Mammary epithelial cell (primary cell): ENCODE measurements around the gene FAM151A.

Source experiments
- CTCF ChIP-seq, 2 donors: IDR thresholded peaks in 1 of 2; conservative IDR thresholded peaks in 1 of 2; 2 replicates each; pipeline ENCODE4 v1.5.1; 2011 to 2012; ENCODE audit warnings: inconsistent platforms in 2 of 2, low read length in 2 of 2, mild to moderate bottlenecking in 2 of 2, control low read depth in 1 of 2, low read depth in 1 of 2; ENCODE audit not compliant: insufficient read depth in 1 of 2; ENCODE audit errors: extremely low read depth in 1 of 2
- EZH2 ChIP-seq: IDR thresholded peaks from 2 replicates; pipeline ENCODE4 v1.6.1; 2012; ENCODE audit warnings: low read length, inconsistent platforms, borderline replicate concordance

GRCh38 chr1:54581621-54582035 lies 41.7 kb downstream of the FAM151A start:
- TF ChIP-seq CTCF (conservative IDR thresholded peaks at IDR 0.05 in 1 of 2, IDR thresholded peaks at IDR 0.05 in 1 of 2; ENCODE audit: extremely low read depth in 1 of 2, insufficient read depth in 1 of 2, low read depth in 1 of 2, low read length in 2 of 2) (no peak), EZH2 (no peak)
